Mesenchymal stem cell (in vitro differentiated cells and primary cell): Measurements from ENCODE around the gene ANO3.

Experiments used
- DNase-seq: peaks from one replicate; pipeline ENCODE4 v3.0.0-alpha.2; 2013
- H2AFZ ChIP-seq: one replicate; pipeline ENCODE4 v1.6.1; 2013; ENCODE audit warnings: low read depth, mild to moderate bottlenecking, control low read depth, inconsistent platforms, low read length, moderate library complexity
- H2AK5ac ChIP-seq: 2 replicates; pipeline ENCODE4 v1.6.1; 2013; ENCODE audit warnings: low read length, moderate library complexity, mild to moderate bottlenecking, inconsistent platforms; ENCODE audit not compliant: severe bottlenecking
- H2BK120ac ChIP-seq: one replicate; pipeline ENCODE4 v1.6.1; 2013; ENCODE audit warnings: low read depth, mild to moderate bottlenecking, inconsistent platforms, low read length, moderate library complexity
- H2BK12ac ChIP-seq, 2 experiments: one replicate each; pipeline ENCODE4 v1.6.1; 2013; ENCODE audit warnings: inconsistent platforms in 2 of 2, low read length in 2 of 2, mild to moderate bottlenecking in 2 of 2, moderate library complexity in 2 of 2, control low read depth in 1 of 2
- H2BK15ac ChIP-seq: one replicate; pipeline ENCODE4 v1.6.1; 2013; ENCODE audit warnings: mild to moderate bottlenecking, low read depth, inconsistent platforms; ENCODE audit not compliant: poor library complexity, severe bottlenecking
- H2BK5ac ChIP-seq: 2 replicates; pipeline ENCODE4 v1.6.1; 2013; ENCODE audit warnings: low read depth, mild to moderate bottlenecking, low read length, control low read depth, inconsistent platforms; ENCODE audit not compliant: poor library complexity, severe bottlenecking
- H3K14ac ChIP-seq, 2 experiments: one replicate each; pipeline ENCODE4 v1.6.1; 2013; ENCODE audit warnings: inconsistent platforms in 2 of 2, low read length in 2 of 2, control low read depth in 1 of 2, mild to moderate bottlenecking in 1 of 2, moderate library complexity in 1 of 2
- H3K18ac ChIP-seq, 2 experiments: one replicate each; pipeline ENCODE4 v1.6.1; 2013; ENCODE audit warnings: inconsistent platforms in 2 of 2, low read length in 2 of 2, control low read depth in 1 of 2, low read depth in 1 of 2, mild to moderate bottlenecking in 1 of 2
- H3K23ac ChIP-seq, 2 experiments: one replicate each; pipeline ENCODE4 v1.6.1; 2013; ENCODE audit warnings: inconsistent platforms in 2 of 2, low read length in 2 of 2, mild to moderate bottlenecking in 2 of 2, moderate library complexity in 2 of 2, control low read depth in 1 of 2
- H3K27ac ChIP-seq: 2 replicates; pipeline ENCODE4 v1.5.1; 2013; ENCODE audit warnings: mild to moderate bottlenecking, moderate library complexity, low read length, control low read depth, inconsistent platforms; ENCODE audit not compliant: poor library complexity, severe bottlenecking
- H3K27me3 ChIP-seq, 2 experiments: 2 replicates each; pipeline versions ENCODE4 v1.6.1 to v1.7.0; 2013; ENCODE audit warnings: low read length in 2 of 2, mild to moderate bottlenecking in 2 of 2, moderate library complexity in 2 of 2, control low read depth in 1 of 2, inconsistent platforms in 1 of 2; ENCODE audit not compliant: control insufficient read depth in 1 of 2, insufficient read depth in 1 of 2
- H3K36me3 ChIP-seq, 2 experiments: 2 replicates each; pipeline versions ENCODE4 v1.6.1 to v1.7.0; 2013; ENCODE audit warnings: low read length in 2 of 2, control low read depth in 1 of 2, inconsistent platforms in 1 of 2, low read depth in 1 of 2, mild to moderate bottlenecking in 1 of 2; ENCODE audit not compliant: insufficient read depth in 2 of 2, control insufficient read depth in 1 of 2
- H3K4ac ChIP-seq, 2 experiments: one replicate each; pipeline ENCODE4 v1.6.1; 2013; ENCODE audit warnings: inconsistent platforms in 2 of 2, low read length in 2 of 2, mild to moderate bottlenecking in 2 of 2, moderate library complexity in 2 of 2, control low read depth in 1 of 2, low read depth in 1 of 2
- H3K4me1 ChIP-seq: 2 replicates; pipeline ENCODE4 v1.6.1; 2013; ENCODE audit warnings: low read depth, low read length, control low read depth; ENCODE audit not compliant: control insufficient read depth, insufficient read depth
- H3K4me2 ChIP-seq: 2 replicates; pipeline ENCODE4 v1.6.1; 2013; ENCODE audit warnings: low read length, mild to moderate bottlenecking, inconsistent platforms; ENCODE audit not compliant: poor library complexity, severe bottlenecking
- H3K4me3 ChIP-seq, 2 experiments: 2 replicates each; pipeline versions ENCODE4 v1.5.1 to v1.7.0; 2013; ENCODE audit warnings: low read length in 2 of 2, mild to moderate bottlenecking in 2 of 2, control low read depth in 1 of 2, low read depth in 1 of 2; ENCODE audit not compliant: insufficient read depth in 1 of 2
- H3K79me1 ChIP-seq: replicated peaks from 2 replicates; pipeline ENCODE4 v1.6.1; 2013; ENCODE audit warnings: mild to moderate bottlenecking, control low read depth, low read length, inconsistent platforms; ENCODE audit not compliant: poor library complexity, severe bottlenecking
- H3K9ac ChIP-seq: 2 replicates; pipeline ENCODE4 v1.7.0; 2013; ENCODE audit warnings: mild to moderate bottlenecking, low read length, moderate library complexity
- H3K9me3 ChIP-seq: 2 replicates; pipeline ENCODE4 v1.7.0; 2013; ENCODE audit warnings: mild to moderate bottlenecking, low read length; ENCODE audit not compliant: control insufficient read depth
- H4K8ac ChIP-seq: one replicate; pipeline ENCODE4 v1.6.1; 2013; ENCODE audit warnings: inconsistent platforms, mild to moderate bottlenecking, low read length, moderate library complexity
- H4K91ac ChIP-seq: one replicate; pipeline ENCODE4 v1.6.1; 2013; ENCODE audit warnings: mild to moderate bottlenecking, low read length, inconsistent platforms
- WGBS: methylation state at CpG from one replicate; pipeline ENCODE4 v1.1.7; 2013; ENCODE audit warnings: mixed read lengths; 5-methylcytosine and 5-hydroxymethylcytosine counted together

The ANO3 gene

GRCh38 chr11:26490546-26490945 lies 158.6 kb downstream of the ANO3 start:
- H4K91ac ChIP-seq, result no peak overlapping the region
- no peak overlapping the region for H4K8ac ChIP-seq
- H3K4me2 ChIP-seq, result no peak overlapping the region
- H2BK120ac ChIP-seq, result no peak overlapping the region
- no peak overlapping the region for H3K9ac ChIP-seq
- no peak overlapping the region for H3K14ac ChIP-seq
- no peak overlapping the region for H2AK5ac ChIP-seq
- no peak overlapping the region for H3K4ac ChIP-seq
- no peaks in the 10 kb centered on the region for H3K9me3 ChIP-seq
- H3K4me1 ChIP-seq, result no peaks in the 10 kb centered on the region
- H3K79me1 ChIP-seq, result no peaks in the 10 kb centered on the region
- H2BK5ac ChIP-seq, result no peak overlapping the region
- no peak for DNase-seq
- no peak overlapping the region for H2BK12ac ChIP-seq
- H3K36me3 ChIP-seq, result no peaks in the 10 kb centered on the region
- H3K27me3 ChIP-seq, result no peaks in the 10 kb centered on the region
- H2BK15ac ChIP-seq, result no peak overlapping the region
- H3K4me3 ChIP-seq, result no peak overlapping the region
- no peak overlapping the region for H3K18ac ChIP-seq
- WGBS, result 98% methylated on average over 3 of the region's 6 CpGs
- no peak overlapping the region for H3K27ac ChIP-seq
- no peak overlapping the region for H2AFZ ChIP-seq
- no peak overlapping the region for H3K23ac ChIP-seq

GRCh38 chr11:26493616-26494015 lies 161.7 kb downstream of the ANO3 start:
- no peaks in the 10 kb centered on the region for H3K27me3 ChIP-seq
- H2BK120ac ChIP-seq, result no peak overlapping the region
- no peak overlapping the region for H2AK5ac ChIP-seq
- no peak overlapping the region for H3K9ac ChIP-seq
- H2BK15ac ChIP-seq, result no peak overlapping the region
- H3K18ac ChIP-seq, result no peak overlapping the region
- H3K27ac ChIP-seq, result no peak overlapping the region
- H3K4me3 ChIP-seq, result no peak overlapping the region
- H3K79me1 ChIP-seq, result no peaks in the 10 kb centered on the region
- H3K14ac ChIP-seq, result no peak overlapping the region
- H3K23ac ChIP-seq, result no peak overlapping the region
- H3K9me3 ChIP-seq, result no peaks in the 10 kb centered on the region
- H3K4ac ChIP-seq, result no peak overlapping the region
- no peak overlapping the region for H2AFZ ChIP-seq
- H4K91ac ChIP-seq, result no peak overlapping the region
- DNase-seq, result no peak
- H3K36me3 ChIP-seq, result no peaks in the 10 kb centered on the region
- H2BK12ac ChIP-seq, result no peak overlapping the region
- H3K4me2 ChIP-seq, result no peak overlapping the region
- H2BK5ac ChIP-seq, result no peak overlapping the region
- no peak overlapping the region for H4K8ac ChIP-seq
- no peaks in the 10 kb centered on the region for H3K4me1 ChIP-seq
- WGBS, result no CpG with 5 or more reads among the region's 1 CpG

DNA sequence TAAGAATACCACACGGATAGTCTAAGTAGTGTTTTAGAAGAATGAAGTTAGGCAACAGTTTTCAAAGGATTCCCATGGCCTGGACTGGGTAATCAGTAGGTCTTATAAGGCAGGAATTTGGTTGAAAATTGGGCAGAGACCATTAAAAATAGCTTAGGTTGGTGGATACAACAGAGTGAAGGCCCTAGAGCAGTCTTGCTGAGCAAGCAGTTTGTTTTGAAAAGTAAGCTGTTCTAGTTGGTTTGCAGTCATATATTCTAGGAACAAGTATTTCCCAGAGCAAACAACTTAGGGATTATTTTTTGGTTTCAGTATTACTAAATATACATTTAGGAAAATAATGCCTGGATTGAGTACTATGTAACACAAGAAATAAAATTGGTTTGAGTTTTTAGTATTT lies 175.3 kb downstream of the ANO3 start:
- Histone ChIP-seq H3K23ac (no peak overlapping the region), H3K9ac (no peak overlapping the region)
- 0% methylated on average over 1 of the region's 1 CpG for WGBS

GRCh38 chr11:26510164-26510563 lies 178.2 kb downstream of the ANO3 start:
- Histone ChIP-seq H2AFZ (no peak overlapping the region), H2BK12ac (no peak overlapping the region), H4K8ac (no peak overlapping the region), H3K9me3 (no peaks in the 10 kb centered on the region), H3K14ac (no peak overlapping the region), H3K27ac (no peak overlapping the region), H2BK15ac (no peak overlapping the region), H2AK5ac (no peak overlapping the region), H3K4me3 (no peak overlapping the region), H3K4me1 (no peaks in the 10 kb centered on the region), H3K18ac (no peak overlapping the region), H2BK120ac (no peak overlapping the region), H3K27me3 (no peaks in the 10 kb centered on the region), H3K36me3 (no peaks in the 10 kb centered on the region), H4K91ac (no peak overlapping the region), H3K4ac (no peak overlapping the region), H3K4me2 (no peak overlapping the region), H3K9ac (no peak overlapping the region), H3K79me1 (no peaks in the 10 kb centered on the region), H3K23ac (no peak overlapping the region), H2BK5ac (no peak overlapping the region)
- no CpG with 5 or more reads among the region's 2 CpGs for WGBS
- DNase-seq, result no peak

More for the DNA sequence above, 175.3 kb downstream of the ANO3 start:
- Histone ChIP-seq H3K79me1 (no peaks in the 10 kb centered on the region), H4K91ac (no peak overlapping the region), H3K4me2 (no peak overlapping the region), H2BK15ac (no peak overlapping the region), H3K27ac (no peak overlapping the region), H3K14ac (no peak overlapping the region), H2BK5ac (no peak overlapping the region), H2BK120ac (no peak overlapping the region), H3K4me3 (no peak overlapping the region), H2AFZ (no peak overlapping the region), H3K27me3 (no peaks in the 10 kb centered on the region), H2BK12ac (no peak overlapping the region), H3K36me3 (no peaks in the 10 kb centered on the region), H3K4me1 (no peaks in the 10 kb centered on the region), H3K4ac (no peak overlapping the region), H3K9me3 (no peaks in the 10 kb centered on the region), H3K18ac (no peak overlapping the region), H2AK5ac (no peak overlapping the region), H4K8ac (no peak overlapping the region)
- no peak for DNase-seq
